ENCODE results near the gene SPATA31C2.

DNA sequence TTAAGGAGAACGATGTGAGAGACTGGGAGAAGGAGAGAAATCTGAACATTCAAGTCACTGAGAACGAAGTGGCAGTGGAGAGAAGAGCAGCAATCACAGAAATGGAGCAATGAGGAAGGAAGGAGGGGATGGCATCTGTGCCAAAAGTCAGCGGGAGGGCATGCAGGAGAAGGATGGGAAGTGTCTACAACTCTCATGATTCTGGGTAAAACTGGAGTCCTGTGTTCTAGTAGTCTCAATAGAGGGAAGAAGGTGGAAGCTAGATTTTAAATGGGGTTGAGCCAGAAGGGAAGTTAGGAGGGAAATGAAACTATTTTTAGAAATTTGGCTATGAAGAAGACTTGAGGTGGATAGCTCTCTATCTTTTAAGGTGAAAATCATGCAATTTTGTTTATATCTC, 39.1 kb upstream of the SPATA31C2 start:
- TF ChIP-seq, protein P1, sequence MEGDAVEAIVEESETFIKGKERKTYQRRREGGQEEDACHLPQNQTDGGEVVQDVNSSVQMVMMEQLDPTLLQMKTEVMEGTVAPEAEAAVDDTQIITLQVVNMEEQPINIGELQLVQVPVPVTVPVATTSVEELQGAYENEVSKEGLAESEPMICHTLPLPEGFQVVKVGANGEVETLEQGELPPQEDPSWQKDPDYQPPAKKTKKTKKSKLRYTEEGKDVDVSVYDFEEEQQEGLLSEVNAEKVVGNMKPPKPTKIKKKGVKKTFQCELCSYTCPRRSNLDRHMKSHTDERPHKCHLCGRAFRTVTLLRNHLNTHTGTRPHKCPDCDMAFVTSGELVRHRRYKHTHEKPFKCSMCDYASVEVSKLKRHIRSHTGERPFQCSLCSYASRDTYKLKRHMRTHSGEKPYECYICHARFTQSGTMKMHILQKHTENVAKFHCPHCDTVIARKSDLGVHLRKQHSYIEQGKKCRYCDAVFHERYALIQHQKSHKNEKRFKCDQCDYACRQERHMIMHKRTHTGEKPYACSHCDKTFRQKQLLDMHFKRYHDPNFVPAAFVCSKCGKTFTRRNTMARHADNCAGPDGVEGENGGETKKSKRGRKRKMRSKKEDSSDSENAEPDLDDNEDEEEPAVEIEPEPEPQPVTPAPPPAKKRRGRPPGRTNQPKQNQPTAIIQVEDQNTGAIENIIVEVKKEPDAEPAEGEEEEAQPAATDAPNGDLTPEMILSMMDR (IDR thresholded peaks at IDR 0.05; ENCODE audit: insufficient read depth, low read depth, low read length): no peak
- TF ChIP-seq EZH2 (IDR thresholded peaks at IDR 0.05; ENCODE audit: insufficient read depth, low read length): no peak

All from astrocyte (in vitro differentiated cells and primary cell).